H9 (cell line): ENCODE results near the gene RAG1. TPM values are rescaled to one million over a fixed set of nuclear protein-coding genes. Genes with fewer than 3 reads are reported as not detected.

Source experiments
- DNase-seq: peaks from one replicate; pipeline ENCODE4 v3.0.0-alpha.2; 2017
- H2AFZ ChIP-seq: one replicate; pipeline ENCODE4 v1.6.1; 2013; ENCODE audit warnings: mild to moderate bottlenecking, low read length, control low read depth, moderate library complexity
- H2AK5ac ChIP-seq: 2 replicates; pipeline ENCODE4 v1.6.1; 2013; ENCODE audit warnings: low read length, control low read depth, mixed read lengths; ENCODE audit not compliant: insufficient read length
- H2BK120ac ChIP-seq: one replicate; pipeline ENCODE4 v1.6.1; 2013; ENCODE audit warnings: low read depth, mild to moderate bottlenecking, low read length, control low read depth, inconsistent platforms; ENCODE audit not compliant: poor library complexity, severe bottlenecking
- H2BK12ac ChIP-seq: 2 replicates; pipeline ENCODE4 v1.6.1; 2013; ENCODE audit warnings: low read length, control low read depth, mixed read lengths, low read depth; ENCODE audit not compliant: insufficient read length
- H2BK15ac ChIP-seq: 2 replicates; pipeline ENCODE4 v1.6.1; 2013; ENCODE audit warnings: low read depth, low read length, control low read depth
- H2BK20ac ChIP-seq: one replicate; pipeline ENCODE4 v1.6.1; 2013; ENCODE audit warnings: low read depth, mild to moderate bottlenecking, low read length, control low read depth, inconsistent platforms; ENCODE audit not compliant: poor library complexity, severe bottlenecking
- H2BK5ac ChIP-seq: 2 replicates; pipeline ENCODE4 v1.6.1; 2013; ENCODE audit warnings: low read length, control low read depth, mixed read lengths; ENCODE audit not compliant: insufficient read length
- H3K14ac ChIP-seq: 2 replicates; pipeline ENCODE4 v1.6.1; 2013; ENCODE audit warnings: low read length, control low read depth; ENCODE audit not compliant: insufficient read depth
- H3K18ac ChIP-seq: 2 replicates; pipeline ENCODE4 v1.6.1; 2013; ENCODE audit warnings: low read depth, mild to moderate bottlenecking, mixed read lengths, low read length, control low read depth; ENCODE audit not compliant: insufficient read length
- H3K23ac ChIP-seq: 2 replicates; pipeline ENCODE4 v1.6.1; 2013; ENCODE audit warnings: low read length, control low read depth, mixed read lengths, low read depth; ENCODE audit not compliant: insufficient read length
- H3K23me2 ChIP-seq: 2 replicates; pipeline ENCODE4 v1.6.1; 2013; ENCODE audit warnings: low read depth, mild to moderate bottlenecking, mixed read lengths, low read length, control low read depth; ENCODE audit not compliant: insufficient read length, poor library complexity, severe bottlenecking
- H3K27ac ChIP-seq: 2 replicates; pipeline ENCODE4 v1.5.1; 2013; ENCODE audit warnings: low read length, control low read depth, mixed read lengths, low read depth; ENCODE audit not compliant: insufficient read length
- H3K27me3 ChIP-seq: 2 replicates; pipeline ENCODE4 v1.6.1; 2013; ENCODE audit warnings: low read length, control low read depth, inconsistent platforms; ENCODE audit not compliant: insufficient read depth
- H3K4ac ChIP-seq: 2 replicates; pipeline ENCODE4 v1.6.1; 2013; ENCODE audit warnings: low read depth, mild to moderate bottlenecking, control low read depth, inconsistent platforms, low read length, moderate library complexity
- H3K4me1 ChIP-seq: 2 replicates; pipeline ENCODE4 v1.6.1; 2013; ENCODE audit warnings: low read length, control low read depth, inconsistent platforms; ENCODE audit not compliant: insufficient read depth
- H3K4me2 ChIP-seq: 2 replicates; pipeline ENCODE4 v1.6.1; 2013; ENCODE audit warnings: low read length, control low read depth, mixed read lengths; ENCODE audit not compliant: insufficient read length, insufficient read depth
- H3K56ac ChIP-seq: 2 replicates; pipeline ENCODE4 v1.6.1; 2013; ENCODE audit warnings: low read depth, mild to moderate bottlenecking, mixed read lengths, low read length, control low read depth; ENCODE audit not compliant: insufficient read length
- H3K79me1 ChIP-seq: 2 replicates; pipeline ENCODE4 v1.6.1; 2013; ENCODE audit warnings: low read depth, mild to moderate bottlenecking, moderate library complexity, low read length, control low read depth, inconsistent platforms; ENCODE audit not compliant: insufficient read depth, poor library complexity, severe bottlenecking
- H3K79me2 ChIP-seq: 2 replicates; pipeline ENCODE4 v1.6.1; 2013; ENCODE audit warnings: low read length, control low read depth, inconsistent platforms; ENCODE audit not compliant: insufficient read depth
- H3K9ac ChIP-seq: 2 replicates; pipeline ENCODE4 v1.6.1; 2013; ENCODE audit warnings: low read length, control low read depth, mixed read lengths; ENCODE audit not compliant: insufficient read length; ENCODE audit errors: extremely low read depth
- H3K9me3 ChIP-seq: one replicate; pipeline ENCODE4 v1.6.1; 2013; ENCODE audit warnings: low read depth, low read length, inconsistent platforms; ENCODE audit not compliant: control insufficient read depth
- H3T11ph ChIP-seq: one replicate; pipeline ENCODE4 v1.6.1; 2013; ENCODE audit warnings: mild to moderate bottlenecking, low read length, control low read depth, inconsistent platforms
- H4K20me1 ChIP-seq: one replicate; pipeline ENCODE4 v1.6.1; 2013; ENCODE audit not compliant: control insufficient read depth, insufficient read length, insufficient read depth
- H4K5ac ChIP-seq: 2 replicates; pipeline ENCODE4 v1.6.1; 2013; ENCODE audit warnings: low read depth, mild to moderate bottlenecking, mixed read lengths, low read length, control low read depth; ENCODE audit not compliant: insufficient read length
- H4K8ac ChIP-seq: replicated peaks from 2 replicates; pipeline ENCODE4 v1.6.1; 2013; ENCODE audit warnings: low read length, control low read depth, mixed read lengths, low read depth; ENCODE audit not compliant: insufficient read length
- H4K91ac ChIP-seq: 2 replicates; pipeline ENCODE4 v1.6.1; 2013; ENCODE audit warnings: low read depth, mild to moderate bottlenecking, moderate library complexity, mixed read lengths, low read length, control low read depth; ENCODE audit not compliant: insufficient read length
- H3K27ac Mint-ChIP-seq, 3 experiments: 2 replicates in 2 of 3; 3 replicates in 1 of 3; pipeline ENCODE4 v1.8.0; 2020 to 2021; ENCODE audit warnings: mixed read lengths in 3 of 3, mild to moderate bottlenecking in 1 of 3, moderate library complexity in 1 of 3
- H3K27me3 Mint-ChIP-seq: 2 replicates; pipeline ENCODE4 v1.8.0; 2021; ENCODE audit warnings: low read depth, mild to moderate bottlenecking, moderate library complexity, mixed read lengths
- H3K36me3 Mint-ChIP-seq, 3 experiments: 2 replicates in 2 of 3; 3 replicates in 1 of 3; pipeline ENCODE4 v1.8.0; 2020 to 2021; ENCODE audit warnings: low read depth in 3 of 3, mixed read lengths in 3 of 3; ENCODE audit not compliant: insufficient read depth in 1 of 3
- H3K4me1 Mint-ChIP-seq, 2 experiments: 2 replicates each; pipeline ENCODE4 v1.8.0; 2020; ENCODE audit warnings: mixed read lengths in 2 of 2
- H3K4me3 Mint-ChIP-seq, 2 experiments: 2 replicates in 1 of 2; 3 replicates in 1 of 2; pipeline ENCODE4 v1.8.0; 2020 to 2021; ENCODE audit warnings: mild to moderate bottlenecking in 2 of 2, mixed read lengths in 2 of 2, moderate library complexity in 1 of 2
- H3K9me3 Mint-ChIP-seq, 2 experiments: 2 replicates in 1 of 2; 3 replicates in 1 of 2; pipeline ENCODE4 v1.8.0; 2020; ENCODE audit warnings: mild to moderate bottlenecking in 2 of 2, mixed read lengths in 2 of 2, moderate library complexity in 1 of 2
- CTCF ChIP-seq: fragments of 200-600 bp; sonication (generic); conservative IDR thresholded peaks from 3 replicates; pipeline ENCODE4 v1.8.0; 2021; ENCODE audit warnings: antibody characterized with exemption, mild to moderate bottlenecking
- WGBS: extraction: QIAGEN DNeasy Blood & Tissue Kit; methylation state at CpG from one replicate; pipeline ENCODE4 v1.1.7; 2013; ENCODE audit warnings: missing lambda C conversion rate, low lambda C conversion rate, mixed read lengths; ENCODE audit not compliant: insufficient read length; ENCODE audit errors: extremely low coverage; 5-methylcytosine and 5-hydroxymethylcytosine counted together
- total RNA-seq: library from RNA; stranded (reverse); gene quantifications from 2 replicates; pipeline ENCODE4 v1.2.1, GENCODE V29; 2021

Gene RAG1
- total RNA-seq, 1 experiment from 2014 or later: 0.70 TPM

- Histone ChIP-seq H3K23me2 (no peaks in the 10 kb centered on the region), H2BK5ac (no peak overlapping the region), H3K23ac (no peak overlapping the region), H3K9ac (no peak overlapping the region), H3K4me1 (no peaks in the 10 kb centered on the region), H2BK20ac (no peak overlapping the region), H3K56ac (no peak overlapping the region), H2BK15ac (no peak overlapping the region), H3K27ac (no peak overlapping the region), H3K79me2 (no peaks in the 10 kb centered on the region), H3K14ac (no peak overlapping the region), H3K27me3 (no peaks in the 10 kb centered on the region), H3K4ac (no peak overlapping the region), H3K79me1 (no peaks in the 10 kb centered on the region), H3K4me2 (no peak overlapping the region), H2BK120ac (no peak overlapping the region), H4K20me1 (no peaks in the 10 kb centered on the region), H2AK5ac (no peak overlapping the region), H3K9me3 (peaks cover 20% of the 10 kb centered on the region), H2BK12ac (no peak overlapping the region), H2AFZ (no peak overlapping the region), H4K5ac (no peak overlapping the region), H4K91ac (no peak overlapping the region), H3K18ac (no peak overlapping the region), H4K8ac (no peak overlapping the region), H3T11ph (no peak overlapping the region)
- H3K9me3 Mint-ChIP-seq: peaks cover 22 to 25% of the 10 kb centered on the region in 2 experiments
- peaks cover 5 to 16% (median 15%) of the 10 kb centered on the region in 3 experiments; a peak in 5 of 7 replicates for H3K36me3 Mint-ChIP-seq
- peak; percentile 43 for TF ChIP-seq CTCF
- DNase-seq: peak; percentile 37
- H3K4me3 Mint-ChIP-seq: no peak overlapping the region
- WGBS: no CpG with 5 or more reads among the region's 3 CpGs
- H3K27me3 Mint-ChIP-seq: peaks cover 23% of the 10 kb centered on the region
- H3K27ac Mint-ChIP-seq: no peak overlapping the region
- H3K4me1 Mint-ChIP-seq: no peaks in the 10 kb centered on the region
These were observed 15.9 kb downstream of the RAG1 start for GRCh38 chr11:36583667-36584066.
